ENCODE data around the gene PARN.
"Not testable (repeated sequence)": the region's sequence is repeated elsewhere in the genome, so short reads cannot be mapped to it uniquely, and the experiment has no call there.

DNA sequence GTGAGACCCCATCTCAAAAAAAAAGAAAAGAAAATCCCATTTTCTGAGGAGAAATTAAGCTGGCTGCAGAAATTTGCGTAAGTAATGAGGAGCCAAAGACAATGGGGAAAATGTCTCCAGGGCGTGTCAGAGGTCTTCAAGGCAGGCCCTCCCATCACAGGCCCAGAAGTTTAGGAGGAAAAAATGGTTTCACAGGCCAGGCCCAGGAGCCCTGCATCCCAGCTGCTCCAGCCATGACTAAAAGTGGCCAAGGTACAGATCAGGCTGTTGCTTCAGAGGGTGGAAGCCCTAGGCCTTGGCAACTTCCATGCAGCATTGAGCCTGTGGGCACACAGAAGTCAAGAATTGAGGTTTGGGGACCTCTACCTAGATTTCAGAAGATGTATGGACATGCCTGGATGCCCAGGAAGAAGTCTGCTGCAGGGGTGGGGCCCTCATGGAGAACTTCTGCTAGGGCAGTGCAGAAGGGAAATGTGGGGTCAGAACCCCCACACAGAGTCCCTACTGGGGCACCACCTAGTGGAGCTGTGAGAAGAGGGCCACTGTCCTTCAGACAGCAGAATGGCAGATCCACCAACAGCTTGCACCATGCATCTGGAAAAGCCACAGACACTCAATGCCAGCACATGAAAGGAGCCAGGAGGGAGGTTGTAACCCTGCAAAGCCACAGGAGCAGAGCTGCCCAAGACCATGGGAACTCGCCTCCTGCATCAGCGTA is 55.2 kb downstream of the PARN start:
- TF ChIP-seq ARNTL (CRISPR knock-in tag; IDR thresholded peaks at IDR 0.05; ENCODE audit: borderline replicate concordance, low read depth); SNAI2 (CRISPR knock-in tag; IDR thresholded peaks at IDR 0.05); OSR1 (CRISPR knock-in tag; IDR thresholded peaks at IDR 0.05); ZNF70 (CRISPR knock-in tag; IDR thresholded peaks at IDR 0.05); ZFP30 (CRISPR knock-in tag; IDR thresholded peaks at IDR 0.05); PPARA (CRISPR knock-in tag; IDR thresholded peaks at IDR 0.05; ENCODE audit: borderline replicate concordance): not testable (repeated sequence)
- TF ChIP-seq, protein P1, sequence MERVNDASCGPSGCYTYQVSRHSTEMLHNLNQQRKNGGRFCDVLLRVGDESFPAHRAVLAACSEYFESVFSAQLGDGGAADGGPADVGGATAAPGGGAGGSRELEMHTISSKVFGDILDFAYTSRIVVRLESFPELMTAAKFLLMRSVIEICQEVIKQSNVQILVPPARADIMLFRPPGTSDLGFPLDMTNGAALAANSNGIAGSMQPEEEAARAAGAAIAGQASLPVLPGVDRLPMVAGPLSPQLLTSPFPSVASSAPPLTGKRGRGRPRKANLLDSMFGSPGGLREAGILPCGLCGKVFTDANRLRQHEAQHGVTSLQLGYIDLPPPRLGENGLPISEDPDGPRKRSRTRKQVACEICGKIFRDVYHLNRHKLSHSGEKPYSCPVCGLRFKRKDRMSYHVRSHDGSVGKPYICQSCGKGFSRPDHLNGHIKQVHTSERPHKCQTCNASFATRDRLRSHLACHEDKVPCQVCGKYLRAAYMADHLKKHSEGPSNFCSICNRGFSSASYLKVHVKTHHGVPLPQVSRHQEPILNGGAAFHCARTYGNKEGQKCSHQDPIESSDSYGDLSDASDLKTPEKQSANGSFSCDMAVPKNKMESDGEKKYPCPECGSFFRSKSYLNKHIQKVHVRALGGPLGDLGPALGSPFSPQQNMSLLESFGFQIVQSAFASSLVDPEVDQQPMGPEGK (CRISPR knock-in tag; IDR thresholded peaks at IDR 0.05; ENCODE audit: borderline replicate concordance), result not testable (repeated sequence)
- TF ChIP-seq, protein P2, sequence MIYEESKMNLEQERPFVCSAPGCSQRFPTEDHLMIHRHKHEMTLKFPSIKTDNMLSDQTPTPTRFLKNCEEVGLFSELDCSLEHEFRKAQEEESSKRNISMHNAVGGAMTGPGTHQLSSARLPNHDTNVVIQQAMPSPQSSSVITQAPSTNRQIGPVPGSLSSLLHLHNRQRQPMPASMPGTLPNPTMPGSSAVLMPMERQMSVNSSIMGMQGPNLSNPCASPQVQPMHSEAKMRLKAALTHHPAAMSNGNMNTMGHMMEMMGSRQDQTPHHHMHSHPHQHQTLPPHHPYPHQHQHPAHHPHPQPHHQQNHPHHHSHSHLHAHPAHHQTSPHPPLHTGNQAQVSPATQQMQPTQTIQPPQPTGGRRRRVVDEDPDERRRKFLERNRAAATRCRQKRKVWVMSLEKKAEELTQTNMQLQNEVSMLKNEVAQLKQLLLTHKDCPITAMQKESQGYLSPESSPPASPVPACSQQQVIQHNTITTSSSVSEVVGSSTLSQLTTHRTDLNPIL (CRISPR knock-in tag; IDR thresholded peaks at IDR 0.05; ENCODE audit: low read depth), result not testable (repeated sequence)

Data from SK-N-SH treated with all-trans-retinoic acid at 6 μM for 48 hours (cell line).